Activated CD8-positive, alpha-beta memory T cell treated with anti-CD3 and anti-CD28 coated beads for 4 hours (primary cell): ENCODE data around the gene IMP4.

Experiments used
- DNase-seq, 2 donors: peaks; one replicate each; pipeline ENCODE4 v3.0.0-alpha.2; 2020; ENCODE audit warnings: low read depth in 2 of 2

IMP4 gene

DNA sequence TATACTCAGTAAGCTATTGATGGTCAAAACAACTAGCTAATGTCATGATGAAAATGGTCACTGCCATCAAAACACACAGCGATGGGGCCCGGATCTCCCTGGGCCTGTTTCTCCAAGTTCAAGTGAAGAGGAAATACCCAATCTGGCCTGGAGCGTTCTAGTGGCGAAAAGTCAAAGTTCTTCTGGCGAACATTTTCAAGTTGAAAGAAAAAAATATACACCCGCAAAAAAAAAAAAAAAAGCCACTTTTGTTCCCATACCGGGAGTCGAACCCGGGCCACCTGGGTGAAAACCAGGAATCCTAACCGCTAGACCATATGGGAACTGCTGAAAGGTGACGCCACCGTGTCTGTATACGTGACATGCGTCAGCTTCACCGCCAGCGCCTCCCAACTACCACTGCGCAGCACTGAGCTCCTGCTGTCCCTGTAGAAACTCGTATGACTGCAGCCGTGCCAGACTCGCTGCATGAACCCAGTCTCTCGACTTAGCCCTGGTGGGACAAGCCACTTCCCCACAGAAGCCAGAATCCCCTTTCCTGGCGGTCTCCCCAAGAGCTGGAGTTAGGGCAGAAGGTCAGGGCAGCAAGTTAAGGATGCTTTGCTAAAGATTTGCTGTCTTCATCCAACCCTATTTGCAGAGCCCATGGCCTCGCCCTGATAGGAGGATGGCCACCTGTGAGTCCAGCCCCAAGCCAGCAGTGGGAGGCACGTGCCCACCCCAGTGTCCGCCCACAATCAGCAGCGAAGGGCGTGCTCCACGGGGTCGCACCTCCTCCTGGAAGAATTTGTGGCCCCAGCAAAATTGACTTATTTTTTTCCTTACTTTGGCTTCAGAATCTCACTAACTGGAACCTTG, 5.6 kb upstream of the IMP4 start:
- DNase-seq = no peak

- no peak for DNase-seq
Observed at GRCh38 chr2:130337735-130338325, 4.9 kb upstream of the IMP4 start.

GRCh38 chr2:130338793-130339345, 3.8 kb upstream of the IMP4 start:
- DNase-seq = no peak

- DNase-seq = no peak
Observed at GRCh38 chr2:130339885-130340745, 2.6 kb upstream of the IMP4 start.

- DNase-seq = no peak
Observed at GRCh38 chr2:130341562-130342019, 1.1 kb upstream of the IMP4 start.

GRCh38 chr2:130342020-130342532, 621 bp upstream of the IMP4 start:
- peak; percentile 61 to 70 for DNase-seq

- DNase-seq = no peak
Observed at GRCh38 chr2:130344578-130344977, 1.9 kb downstream of the IMP4 start.

DNA sequence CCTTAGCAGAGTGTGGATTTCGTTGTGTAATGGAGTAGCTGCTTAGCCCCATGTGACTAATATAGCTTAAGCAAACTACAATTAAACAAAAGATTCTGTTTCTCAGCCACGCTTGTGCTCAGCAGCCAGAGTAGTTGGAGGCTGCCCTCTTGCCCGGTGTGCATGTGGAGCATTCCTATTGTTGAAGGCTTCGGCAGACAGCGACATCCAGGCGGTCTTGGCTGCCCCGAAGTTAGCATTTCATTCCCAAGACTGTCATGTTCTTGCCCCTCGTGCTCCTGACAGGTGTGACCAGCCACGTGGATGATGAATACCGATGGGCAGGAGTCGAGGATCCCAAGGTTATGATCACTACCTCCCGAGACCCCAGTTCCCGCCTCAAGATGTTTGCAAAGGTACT, 2.4 kb downstream of the IMP4 start:
- no peak for DNase-seq

DNA sequence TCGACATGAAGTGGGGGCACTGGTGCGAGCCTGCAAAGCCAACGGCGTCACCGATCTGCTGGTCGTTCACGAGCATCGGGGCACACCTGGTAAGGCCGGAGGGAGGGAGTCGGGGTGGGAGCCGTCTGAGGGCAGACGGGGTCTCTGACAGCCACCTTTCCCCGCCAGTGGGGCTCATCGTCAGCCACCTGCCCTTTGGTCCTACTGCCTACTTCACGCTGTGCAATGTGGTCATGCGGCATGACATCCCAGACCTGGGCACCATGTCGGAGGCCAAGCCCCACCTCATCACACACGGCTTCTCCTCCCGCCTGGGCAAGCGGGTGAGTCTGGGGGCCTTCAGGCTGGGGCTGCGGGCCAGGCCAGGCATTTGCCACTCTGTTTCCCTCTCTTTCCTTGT, 2.9 kb downstream of the IMP4 start:
- DNase-seq = no peak

DNA sequence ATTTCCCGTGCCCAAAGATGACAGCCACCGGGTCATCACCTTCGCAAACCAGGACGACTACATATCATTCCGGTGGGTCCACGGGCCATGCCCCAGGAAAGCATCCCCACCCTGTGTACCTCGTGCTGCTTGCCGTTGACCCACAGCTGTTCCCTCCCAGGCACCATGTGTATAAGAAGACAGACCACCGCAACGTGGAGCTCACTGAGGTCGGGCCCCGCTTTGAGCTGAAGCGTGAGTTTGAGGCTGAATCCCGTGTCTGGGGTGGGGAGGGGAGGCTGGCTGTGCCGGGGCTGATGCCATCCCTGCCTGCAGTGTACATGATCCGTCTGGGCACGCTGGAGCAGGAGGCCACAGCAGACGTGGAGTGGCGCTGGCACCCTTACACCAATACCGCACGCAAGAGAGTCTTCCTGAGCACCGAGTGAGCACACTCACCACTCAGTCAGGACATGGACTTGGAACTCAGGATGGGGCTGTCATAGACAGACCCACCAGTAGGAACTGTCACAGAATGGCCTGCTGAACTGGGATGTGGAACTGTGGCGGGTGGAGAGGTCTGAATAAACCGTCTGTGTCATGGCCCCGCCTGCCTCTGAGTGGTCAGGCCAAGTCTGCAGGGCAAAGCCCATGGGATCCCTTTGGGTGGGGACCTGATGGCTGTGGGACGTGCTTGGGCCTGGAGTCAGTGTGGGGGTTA, 3.5 kb downstream of the IMP4 start:
- no peak for DNase-seq

GRCh38 chr2:130346741-130347066, 4.0 kb downstream of the IMP4 start:
- no peak for DNase-seq

DNA sequence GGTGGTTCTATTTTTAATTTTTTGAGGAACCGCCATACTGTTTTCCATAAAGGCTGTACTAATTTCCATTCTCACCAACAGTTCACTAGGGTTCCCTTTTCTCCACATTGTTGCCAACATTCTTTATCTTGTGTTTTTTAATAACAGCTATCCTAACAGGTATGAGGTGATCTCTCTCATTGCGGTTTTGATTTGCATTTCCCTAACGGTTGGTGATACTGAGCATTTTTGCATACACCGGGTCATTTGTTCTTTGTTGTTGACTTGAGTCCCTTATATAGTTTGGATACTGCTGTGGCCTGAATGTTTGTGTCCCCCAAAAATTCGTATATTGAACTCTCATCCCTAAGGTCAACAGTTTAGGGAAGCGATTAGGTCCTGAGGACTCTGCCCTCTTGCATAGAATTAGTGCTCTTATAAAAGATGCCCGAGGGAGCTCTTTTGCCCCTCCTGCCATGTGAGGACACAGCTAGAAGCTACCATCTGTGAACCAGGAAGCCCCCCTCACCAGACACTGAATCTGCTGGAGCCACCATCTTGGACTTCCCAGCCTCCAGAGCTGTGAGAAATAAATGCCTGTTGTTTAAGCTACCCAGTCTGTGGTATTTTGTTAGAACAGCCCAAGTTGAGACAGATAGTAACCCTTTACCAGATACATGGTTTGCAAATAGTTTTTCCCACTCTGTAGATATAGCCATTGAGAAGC, 4.7 kb downstream of the IMP4 start:
- DNase-seq = no peak

DNA sequence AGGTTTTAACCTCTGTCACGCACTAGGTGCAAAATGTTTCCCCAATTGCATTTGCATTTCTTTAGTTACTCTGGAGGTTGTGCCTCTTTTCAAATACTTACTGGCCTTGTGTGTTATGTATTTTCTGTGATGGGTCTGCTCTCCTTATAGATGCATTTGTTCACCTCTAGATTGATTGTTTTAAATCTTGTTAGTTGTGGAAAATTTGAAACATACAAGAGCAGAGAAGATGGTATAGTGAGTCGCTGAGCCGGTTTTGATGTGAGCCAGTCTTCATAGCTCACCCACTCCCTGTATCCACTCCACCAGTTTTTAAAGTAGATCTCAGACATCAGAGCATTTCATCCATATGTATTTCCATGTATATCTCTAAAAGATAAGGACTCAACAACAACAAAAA, 6.5 kb downstream of the IMP4 start:
- DNase-seq = no peak

- DNase-seq = no peak
Observed at GRCh38 chr2:130351711-130352110, 9.0 kb downstream of the IMP4 start.

DNA sequence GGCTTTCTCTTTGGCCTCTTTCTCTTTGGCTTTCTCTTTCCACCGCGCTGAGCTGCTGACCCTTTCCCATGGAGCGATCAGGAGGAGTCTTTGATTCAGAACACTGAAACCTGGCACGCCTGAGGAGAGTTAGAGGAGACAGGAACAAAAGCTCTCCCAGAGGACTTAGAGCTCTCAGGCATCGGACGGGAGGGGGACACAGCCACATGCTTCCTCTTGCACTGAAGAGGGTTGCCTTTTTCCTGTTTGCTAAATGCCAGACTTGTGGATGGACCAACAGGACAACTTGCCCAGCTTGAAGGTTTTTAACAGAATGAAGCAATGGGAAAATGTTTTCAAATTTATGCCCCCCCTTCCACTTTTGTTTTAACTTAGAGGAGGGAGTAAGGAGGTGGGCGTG, 9.5 kb downstream of the IMP4 start:
- no peak for DNase-seq

DNA sequence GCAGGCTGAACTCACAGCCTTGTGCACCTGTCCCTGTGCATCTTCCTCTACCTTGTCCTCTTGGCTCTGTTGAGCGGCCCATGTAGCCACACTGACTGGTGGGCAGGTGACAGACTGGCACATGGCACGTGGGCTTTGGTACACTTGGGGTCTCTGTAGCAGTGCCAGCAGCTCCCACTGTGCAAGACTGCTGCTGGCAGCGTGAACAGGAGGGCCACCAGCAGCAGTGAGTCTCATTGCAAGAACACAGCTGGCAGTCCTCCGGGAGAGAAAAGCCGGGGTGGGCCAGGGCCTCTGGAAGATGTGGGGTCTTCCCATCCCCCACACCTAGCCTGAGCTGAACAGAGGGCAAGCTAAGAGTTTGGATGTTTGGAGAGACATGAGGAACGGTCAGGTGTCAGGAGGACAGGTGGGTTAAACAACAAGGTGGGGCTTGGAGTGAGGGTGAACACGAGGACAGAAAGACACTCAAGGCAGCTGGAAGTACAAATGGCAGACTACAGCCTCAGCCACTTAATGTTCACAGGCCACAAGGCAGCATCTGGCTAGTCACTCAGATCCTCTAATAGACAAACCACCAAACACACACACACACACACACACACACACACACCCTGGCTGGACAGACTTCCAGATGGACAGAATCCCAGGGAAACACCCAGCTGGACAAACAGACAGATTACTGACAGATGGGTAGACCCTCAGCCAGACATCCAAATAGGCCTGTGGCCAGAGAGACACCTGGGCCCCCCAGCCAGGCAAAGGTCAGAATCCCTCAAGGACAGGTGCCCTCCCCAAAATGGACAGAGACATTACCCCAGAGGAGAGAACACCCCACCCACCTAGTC, 10.8 kb downstream of the IMP4 start:
- DNase-seq = no peak

DNA sequence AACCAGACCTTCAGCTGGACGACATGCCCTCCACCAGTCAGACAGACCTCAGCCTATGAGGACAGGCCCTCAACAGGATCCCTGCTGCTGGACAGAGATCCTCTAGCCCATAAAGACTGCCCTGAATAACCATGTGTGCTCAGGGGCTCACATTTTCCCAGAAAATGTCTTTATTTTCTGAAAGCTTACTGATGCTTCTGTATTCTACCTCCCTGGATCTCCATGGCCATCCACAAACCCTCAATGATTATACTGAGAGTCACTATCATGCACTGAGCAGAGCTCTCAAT, 11.4 kb downstream of the IMP4 start:
- no peak for DNase-seq

DNA sequence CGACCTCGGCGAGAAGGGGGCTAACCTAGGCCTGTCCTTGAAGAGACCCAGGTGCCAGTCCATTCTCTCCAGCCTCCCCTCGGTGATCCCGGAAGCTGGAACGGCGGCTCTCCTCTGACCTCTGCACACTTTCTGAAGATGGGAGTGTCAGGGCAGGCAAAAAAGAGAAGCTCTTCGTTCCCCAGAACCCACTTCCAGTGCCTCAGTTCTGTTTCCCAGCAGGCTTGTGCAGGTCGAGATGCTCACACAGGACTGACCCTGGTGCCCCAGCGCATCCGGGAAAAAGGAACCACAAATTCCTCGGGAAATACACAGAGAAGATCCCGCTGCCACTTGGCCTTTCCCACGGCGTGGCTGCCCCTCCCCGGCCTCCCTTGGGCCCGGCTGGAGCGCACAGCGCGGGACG, 12.5 kb downstream of the IMP4 start:
- no peak for DNase-seq

DNA sequence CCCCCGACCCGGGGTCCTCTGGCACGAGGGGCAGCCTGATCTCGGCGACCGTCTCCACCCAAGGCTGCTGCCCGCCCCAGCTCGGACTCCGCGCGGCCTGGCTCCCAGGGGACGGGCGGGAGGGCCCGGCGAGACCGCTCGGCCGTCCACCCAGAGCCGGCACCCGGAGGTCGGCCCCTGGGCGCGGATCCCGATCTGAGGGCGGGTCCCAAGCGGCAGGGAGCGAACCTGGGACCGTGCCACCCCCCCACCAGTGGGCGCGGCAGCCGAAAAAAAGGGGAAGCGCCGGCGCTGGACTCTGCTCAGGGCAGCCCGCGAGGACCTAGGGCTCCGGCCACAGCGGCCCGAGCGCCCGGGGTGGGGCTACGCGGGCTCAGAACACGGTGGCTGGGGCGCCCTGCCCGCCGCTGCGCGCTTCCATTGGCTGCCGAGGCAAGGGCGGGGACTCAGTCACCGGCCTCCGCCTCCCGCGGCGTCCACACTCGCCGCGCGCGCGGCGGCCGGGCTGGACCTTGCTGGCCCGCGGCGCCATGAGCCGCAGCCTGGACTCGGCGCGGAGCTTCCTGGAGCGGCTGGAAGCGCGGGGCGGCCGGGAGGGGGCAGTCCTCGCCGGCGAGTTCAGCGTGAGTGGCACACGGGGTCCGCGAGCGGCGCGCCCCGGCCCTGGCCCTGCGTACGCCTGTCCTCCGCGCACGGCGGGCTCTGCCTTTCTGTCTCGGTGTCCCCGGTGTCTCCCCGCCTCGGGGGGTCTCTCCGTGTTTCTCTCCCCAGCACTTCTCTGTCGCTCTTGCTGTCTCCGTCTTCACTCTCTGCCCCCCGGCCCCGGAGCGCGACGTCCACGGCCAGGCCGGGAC, 13.1 kb downstream of the IMP4 start, which contains the start of gene PTPN18:
PTPN18 (plus strand) TSS at position 479 of the 854 bp plus-strand sequence; CDS start at position 531, 52 bp downstream.
- DNase-seq = peak; percentile 31 to 40
